Effector memory CD8-positive, alpha-beta T cell (primary cell): ENCODE measurements around the gene ANAPC2.

Experiments used
- ATAC-seq: fragments of 150-1000 bp; cut with Tn5 transposase; replicated peaks from 2 replicates; pipeline ENCODE4 v1.10.0; 2021; ENCODE audit warnings: mild to moderate bottlenecking, moderate library complexity
- DNase-seq, 3 experiments: peaks; one replicate each; pipeline ENCODE4 v3.0.0; 2021
- H3K27ac Mint-ChIP-seq, 2 donors: one replicate each; pipeline ENCODE4 v1.8.0; 2022; ENCODE audit warnings: mild to moderate bottlenecking in 2 of 2, mixed read lengths in 2 of 2, moderate library complexity in 2 of 2
- H3K27me3 Mint-ChIP-seq, 2 donors: one replicate each; pipeline ENCODE4 v1.8.0; 2022; ENCODE audit warnings: mixed read lengths in 2 of 2
- H3K36me3 Mint-ChIP-seq: one replicate; pipeline ENCODE4 v1.8.0; 2022; ENCODE audit warnings: mild to moderate bottlenecking, moderate library complexity, mixed read lengths; ENCODE audit not compliant: insufficient read depth
- H3K4me1 Mint-ChIP-seq, 2 donors: one replicate each; pipeline ENCODE4 v1.8.0; 2022; ENCODE audit warnings: low read depth in 2 of 2, mixed read lengths in 2 of 2
- H3K4me3 Mint-ChIP-seq, 2 donors: one replicate each; pipeline ENCODE4 v1.8.0; 2022; ENCODE audit warnings: mild to moderate bottlenecking in 2 of 2, mixed read lengths in 2 of 2, moderate library complexity in 2 of 2
- H3K9me3 Mint-ChIP-seq, 2 donors: one replicate each; pipeline ENCODE4 v1.8.0; 2022; ENCODE audit warnings: mixed read lengths in 2 of 2

The ANAPC2 gene

DNA sequence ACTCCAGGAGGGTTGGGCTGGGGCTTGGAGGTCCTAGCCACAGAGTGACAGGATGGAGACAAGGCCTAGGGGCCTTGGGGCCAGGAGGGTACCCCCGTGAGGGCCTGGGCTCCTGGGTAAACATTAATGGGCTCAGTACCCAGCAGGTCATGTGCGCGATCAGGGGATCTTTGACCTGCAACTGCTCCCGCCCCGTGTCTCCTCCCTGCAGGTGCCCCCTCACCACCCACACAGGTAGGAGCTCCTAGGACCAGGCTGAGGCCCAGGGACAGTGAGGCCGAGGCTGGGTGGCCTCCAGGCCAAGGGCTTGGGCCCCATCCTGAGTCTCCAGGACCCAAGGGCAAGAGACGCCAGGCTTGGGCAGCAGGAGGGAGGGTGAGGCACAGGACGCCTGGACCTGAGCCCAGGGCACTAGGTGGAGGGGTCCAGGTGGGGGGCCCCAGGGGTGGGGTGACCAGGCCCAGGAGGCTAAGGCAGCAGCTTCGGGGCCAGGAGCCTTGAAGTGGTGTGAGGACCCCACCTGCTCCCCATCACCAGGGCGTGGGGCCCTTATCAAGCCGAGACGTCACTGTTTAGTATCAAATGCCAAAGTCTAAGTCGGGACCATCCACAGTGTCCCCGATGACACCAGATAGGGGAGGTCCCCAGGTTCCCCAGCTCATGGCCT, 42.5 kb upstream of the ANAPC2 start, which contains the start of gene SLC34A3:
Gene SLC34A3 (plus strand): TSS at position 197 of the 667 bp plus-strand sequence. CDS start 802 bp downstream, outside the sequence.
- DNase-seq: no peak
- H3K27me3 Mint-ChIP-seq: peaks cover 16 to 38% of the 10 kb centered on the region in 2 donors
- no peak within 1 kb of the TSS for H3K4me3 Mint-ChIP-seq
- ATAC-seq: no peak
- H3K4me1 Mint-ChIP-seq: peaks cover 4 to 11% of the 10 kb centered on the region in 2 donors
- no peaks in the 10 kb centered on the region for H3K9me3 Mint-ChIP-seq
- no peak within 1 kb of the TSS for H3K27ac Mint-ChIP-seq
- no peaks in the 10 kb centered on the region for H3K36me3 Mint-ChIP-seq

GRCh38 chr9:137229903-137230704, 41.7 kb upstream of the ANAPC2 start:
- DNase-seq (no peak), ATAC-seq (no peak)
- Mint-ChIP-seq H3K4me3 (no peak overlapping the region), H3K27me3 (peaks cover 16 to 32% of the 10 kb centered on the region in 2 donors), H3K36me3 (no peaks in the 10 kb centered on the region), H3K27ac (no peak overlapping the region), H3K9me3 (no peaks in the 10 kb centered on the region), H3K4me1 (peaks cover 2 to 8% of the 10 kb centered on the region in 2 donors)

DNA sequence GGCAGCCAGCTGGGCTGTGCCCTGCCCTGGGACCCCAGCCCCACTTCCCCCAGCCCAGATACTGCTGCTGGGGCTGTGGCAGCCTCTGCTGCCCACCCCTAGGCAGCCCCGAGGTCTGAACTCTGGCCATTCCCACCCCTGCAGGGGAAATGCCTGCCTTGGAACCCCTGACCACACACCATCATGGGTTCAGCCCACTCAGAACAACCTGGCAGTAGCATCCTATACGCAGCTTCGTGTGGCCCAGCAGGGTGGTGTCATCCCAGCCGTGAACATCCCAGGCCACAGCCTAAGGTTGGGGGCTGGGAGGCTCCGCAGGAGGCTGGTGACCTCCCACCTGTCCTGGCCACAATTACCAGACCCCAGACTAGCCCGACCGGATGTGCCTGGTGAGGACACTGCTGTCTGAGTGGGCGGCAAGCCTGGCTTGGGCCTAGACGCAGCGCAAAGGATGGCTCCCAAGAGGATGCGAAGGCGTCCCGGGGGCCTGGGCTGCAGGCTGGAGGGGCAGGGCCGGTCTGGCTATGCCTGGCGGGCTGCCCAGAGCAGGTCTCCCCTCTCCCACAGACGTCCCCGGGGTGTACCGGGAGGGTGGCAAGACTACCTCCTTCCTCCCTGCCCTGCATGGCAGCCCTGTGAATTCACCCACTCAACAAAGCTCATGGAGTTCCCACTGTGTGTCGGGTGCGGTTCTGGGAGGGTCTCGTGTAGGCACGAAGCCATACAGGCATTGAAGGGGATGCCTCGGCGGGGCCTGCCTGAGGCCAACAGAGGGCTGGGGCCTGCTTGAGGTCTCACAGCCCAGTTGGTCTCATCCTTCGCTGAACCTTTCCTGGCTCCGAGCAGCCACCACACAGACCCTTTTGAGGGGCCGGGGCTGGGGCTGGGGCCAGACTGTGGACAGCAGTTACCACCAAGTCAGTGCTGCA, 40.9 kb upstream of the ANAPC2 start:
- Mint-ChIP-seq H3K27ac (no peak overlapping the region), H3K27me3 (peaks cover 16 to 24% of the 10 kb centered on the region in 2 donors), H3K9me3 (no peaks in the 10 kb centered on the region), H3K4me3 (no peak overlapping the region), H3K4me1 (peaks cover 2 to 4% of the 10 kb centered on the region in 2 donors), H3K36me3 (no peaks in the 10 kb centered on the region)
- no peak for DNase-seq
- ATAC-seq: no peak

DNA sequence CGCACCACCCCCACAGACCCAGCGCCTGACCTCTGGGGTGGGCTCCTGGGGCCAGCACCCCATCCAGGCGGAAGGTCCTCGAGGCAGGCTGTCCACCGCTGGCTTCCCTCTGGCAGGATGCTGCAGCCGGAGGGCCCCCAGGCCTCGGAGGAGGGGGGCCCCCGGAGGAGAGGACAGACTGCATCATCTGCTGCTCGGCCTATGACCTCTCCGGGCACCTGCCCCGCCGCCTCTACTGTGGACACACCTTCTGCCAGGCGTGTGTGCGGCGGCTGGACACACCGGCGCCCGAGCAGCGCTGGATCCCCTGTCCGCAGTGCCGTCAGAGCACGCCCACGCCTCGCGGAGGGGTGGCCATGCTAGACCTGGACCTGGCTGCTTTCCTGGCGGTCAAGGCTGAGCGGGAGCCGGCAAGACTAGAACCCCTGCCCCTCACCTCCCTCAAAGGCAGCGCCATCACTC, 40.2 kb upstream of the ANAPC2 start:
- ATAC-seq (no peak), DNase-seq (no peak)
- H3K4me3 Mint-ChIP-seq: no peak overlapping the region
- peaks cover 2 to 4% of the 10 kb centered on the region in 2 donors for H3K4me1 Mint-ChIP-seq
- H3K27ac Mint-ChIP-seq: no peak overlapping the region
- no peaks in the 10 kb centered on the region for H3K9me3 Mint-ChIP-seq
- peaks cover 16 to 24% of the 10 kb centered on the region in 2 donors for H3K27me3 Mint-ChIP-seq
- H3K36me3 Mint-ChIP-seq: peaks cover 5% of the 10 kb centered on the region

DNA sequence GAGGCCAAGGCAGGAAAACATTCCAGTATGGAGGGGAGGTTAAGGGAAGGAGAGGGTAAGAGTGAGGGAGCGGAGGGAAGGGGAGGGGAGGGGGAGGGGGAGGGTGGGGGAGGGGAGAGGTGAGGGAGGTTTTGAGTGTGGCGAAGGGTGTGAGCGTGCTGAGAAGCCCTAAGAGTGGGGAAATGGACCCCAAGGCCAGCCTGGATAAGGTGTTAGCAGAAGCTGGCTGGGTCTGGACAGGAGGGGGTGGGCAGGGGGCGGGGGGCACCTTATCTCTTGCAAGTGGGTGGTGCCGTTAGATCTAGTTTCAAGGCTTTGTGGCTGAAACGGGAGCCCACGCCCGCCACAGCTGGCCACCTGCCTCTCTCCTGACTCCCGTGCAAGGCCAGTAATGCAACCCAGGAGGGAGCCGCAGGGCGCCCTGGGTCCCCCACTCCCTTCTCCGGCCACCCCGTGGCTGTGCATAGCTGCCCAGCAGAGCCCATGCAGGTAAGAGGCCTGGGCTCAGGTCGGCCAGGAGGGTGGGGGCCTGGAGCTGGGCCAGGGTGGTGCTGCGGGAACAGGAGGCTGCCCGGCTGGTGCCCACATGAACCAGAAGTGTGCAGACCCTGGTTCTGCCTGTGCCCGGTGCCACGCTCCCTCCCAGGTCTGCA, 39.6 kb upstream of the ANAPC2 start:
- H3K36me3 Mint-ChIP-seq: peaks cover 9% of the 10 kb centered on the region
- no peaks in the 10 kb centered on the region for H3K9me3 Mint-ChIP-seq
- H3K4me3 Mint-ChIP-seq: no peak overlapping the region
- no peak for DNase-seq
- peaks cover 16 to 24% of the 10 kb centered on the region in 2 donors for H3K27me3 Mint-ChIP-seq
- ATAC-seq: no peak
- peak overlapping the region in 1 of 2 donors; percentile 8 for H3K27ac Mint-ChIP-seq
- H3K4me1 Mint-ChIP-seq: peaks cover 3 to 4% of the 10 kb centered on the region in 2 donors

- H3K27me3 Mint-ChIP-seq: peaks cover 14 to 24% of the 10 kb centered on the region in 2 donors
- peak within 1 kb of the TSS in 1 of 2 donors; percentile 8 for H3K27ac Mint-ChIP-seq
- peaks cover 9% of the 10 kb centered on the region for H3K36me3 Mint-ChIP-seq
- H3K4me3 Mint-ChIP-seq: no peak within 1 kb of the TSS
- DNase-seq (peak; percentile 77 to 82 (median 81)), ATAC-seq (peak; percentile 40)
- no peaks in the 10 kb centered on the region for H3K9me3 Mint-ChIP-seq
- peaks cover 4 to 5% of the 10 kb centered on the region in 2 donors for H3K4me1 Mint-ChIP-seq
Measured at GRCh38 chr9:137227054-137227852, 38.9 kb upstream of the ANAPC2 start, which contains the start of gene RNF224. Gene RNF224 (plus strand): TSS chr9:137227502. CDS start chr9:137228336, 834 bp downstream.

- H3K4me3 Mint-ChIP-seq: no peak overlapping the region
- peaks cover 9% of the 10 kb centered on the region for H3K36me3 Mint-ChIP-seq
- peaks cover 7 to 16% of the 10 kb centered on the region in 2 donors for H3K27me3 Mint-ChIP-seq
- H3K9me3 Mint-ChIP-seq: no peaks in the 10 kb centered on the region
- DNase-seq: no peak
- H3K4me1 Mint-ChIP-seq: peaks cover 4 to 5% of the 10 kb centered on the region in 2 donors
- ATAC-seq: no peak
- H3K27ac Mint-ChIP-seq: no peak overlapping the region
Measured at GRCh38 chr9:137226338-137227053, 38.1 kb upstream of the ANAPC2 start.

GRCh38 chr9:137225699-137226331, 37.5 kb upstream of the ANAPC2 start:
- Mint-ChIP-seq H3K36me3 (peaks cover 11% of the 10 kb centered on the region), H3K9me3 (no peaks in the 10 kb centered on the region), H3K4me1 (peaks cover 4 to 5% of the 10 kb centered on the region in 2 donors), H3K27ac (no peak overlapping the region), H3K27me3 (peaks cover 6 to 9% of the 10 kb centered on the region in 2 donors), H3K4me3 (no peak overlapping the region)
- ATAC-seq (no peak), DNase-seq (no peak)

GRCh38 chr9:137224830-137225694, 36.7 kb upstream of the ANAPC2 start, which contains the start of gene CYSRT1:
Gene CYSRT1 (plus strand): TSS chr9:137225174. CDS start chr9:137225622, 448 bp downstream.
- peaks cover 6 to 9% of the 10 kb centered on the region in 2 donors for H3K27me3 Mint-ChIP-seq
- no peaks in the 10 kb centered on the region for H3K9me3 Mint-ChIP-seq
- peaks cover 4 to 6% of the 10 kb centered on the region in 2 donors for H3K4me1 Mint-ChIP-seq
- H3K36me3 Mint-ChIP-seq: peaks cover 13% of the 10 kb centered on the region
- ATAC-seq (peak; percentile 13), DNase-seq (peak in 1 of 3 experiments; percentile 28)
- peak within 1 kb of the TSS; percentile 78 to 83 for H3K4me3 Mint-ChIP-seq
- peak within 1 kb of the TSS; percentile 86 to 88 for H3K27ac Mint-ChIP-seq
